Panc1 (cell line): Measurements from ENCODE around the gene CORT. TPM values are rescaled to one million over a fixed set of nuclear protein-coding genes. Genes with fewer than 3 reads are reported as not detected.

Experiments used
- ATAC-seq: fragments of 200-7000 bp; cut with Tn5 transposase; 2 replicates; pipeline ENCODE4 v1.9.1; 2020; ENCODE audit warnings: mild to moderate bottlenecking, moderate library complexity
- BruUV-seq: library from RNA; stranded (reverse); fragments of 400-500 nt; replicated peaks from 2 replicates; lab custom pipeline; 2021; lab: Mats Ljungman, UMichigan
- CTCF ChIA-PET: fragments of 300-600 bp; sonication (Branson Sonifier 250); formaldehyde crosslinking; loops from one replicate; lab custom pipeline; 2022; ENCODE audit warnings: antibody characterized with exemption; lab: Charles Lee
- POLR2A ChIA-PET: fragments of 300-600 bp; sonication (Branson Sonifier 250); formaldehyde crosslinking; loops from one replicate; lab custom pipeline; 2022; ENCODE audit warnings: antibody characterized with exemption; lab: Charles Lee
- DNase-seq: peaks from one replicate; pipeline ENCODE4 v3.0.0-alpha.2; 2010; ENCODE audit warnings: low read depth, low spot score
- H3K27ac ChIP-seq: 2 replicates; pipeline ENCODE4 v1.5.1; 2011; ENCODE audit warnings: mild to moderate bottlenecking, low read length, inconsistent platforms
- H3K27me3 ChIP-seq: fragments of 200-500 bp; sonication (Bioruptor generic); 2 replicates; pipeline ENCODE4 v1.6.0; 2014; ENCODE audit warnings: low read length, inconsistent platforms; ENCODE audit not compliant: control insufficient read depth, insufficient read depth
- H3K36me3 ChIP-seq: fragments of 200-500 bp; sonication (Bioruptor generic); 2 replicates; pipeline ENCODE4 v1.5.1; 2014; ENCODE audit warnings: inconsistent platforms, mild to moderate bottlenecking, low read length, moderate library complexity; ENCODE audit not compliant: control insufficient read depth, insufficient read depth
- H3K4me1 ChIP-seq: 2 replicates; pipeline ENCODE4 v1.5.1; 2011; ENCODE audit warnings: inconsistent platforms, mild to moderate bottlenecking, low read length, moderate library complexity; ENCODE audit not compliant: control insufficient read depth, insufficient read depth
- H3K4me3 ChIP-seq, 2 experiments: 2 replicates each; pipeline ENCODE4 v1.5.1; 2011 to 2012; ENCODE audit warnings: low read depth in 2 of 2, low read length in 2 of 2, mild to moderate bottlenecking in 2 of 2, inconsistent platforms in 1 of 2, moderate library complexity in 1 of 2
- H3K9me3 ChIP-seq: fragments of 200-500 bp; sonication (Bioruptor generic); 2 replicates; pipeline ENCODE4 v1.5.1; 2014; ENCODE audit warnings: low read depth, mild to moderate bottlenecking, inconsistent platforms, low read length, moderate library complexity; ENCODE audit not compliant: control insufficient read depth, insufficient read depth
- POLR2AphosphoS5 ChIP-seq: IDR thresholded peaks from 2 replicates; pipeline ENCODE4 v1.6.1; 2012; ENCODE audit warnings: mild to moderate bottlenecking, low read depth, low read length, moderate library complexity
- SIN3A ChIP-seq: IDR thresholded peaks from 2 replicates; pipeline ENCODE4 v1.6.1; 2012; ENCODE audit warnings: low read depth, mild to moderate bottlenecking, low read length, moderate library complexity, borderline replicate concordance; ENCODE audit not compliant: insufficient read depth
- TCF7L2 ChIP-seq: IDR thresholded peaks from 2 replicates; pipeline ENCODE4 v1.6.1; 2011; ENCODE audit warnings: mild to moderate bottlenecking, low read depth, low read length, inconsistent platforms
- in situ Hi-C: cut with HindIII; loops from 2 replicates; pipeline ENCODE4 v1.10.0; 2016; ENCODE audit warnings: low sequenced_read_pairs, low pct_unique_long_range_greater_than_20kb
- intact Hi-C: fragments of 100-400 bp; cut with micrococcal nuclease; formaldehyde crosslinking; loops from one replicate; pipeline ENCODE4 v1.10.0; 2022; ENCODE audit not compliant: unreplicated experiment
- total RNA-seq: library from RNA; stranded (reverse); gene quantifications from one replicate; pipeline ENCODE4 v1.2.1, GENCODE V29; 2021; ENCODE audit not compliant: unreplicated experiment
- TF ChIP-seq, protein P1 (sequence below): fragments of 450-650 bp; IDR thresholded peaks from 2 replicates; pipeline ENCODE4 v1.5.1; 2017; ENCODE audit warnings: mild to moderate bottlenecking
- TF ChIP-seq, protein P2 (sequence below), 2 experiments: IDR thresholded peaks; 2 replicates each; pipeline ENCODE4 v1.6.1; 2011 to 2012; ENCODE audit warnings: low read depth in 2 of 2, control low read depth in 1 of 2, low read length in 1 of 2, mild to moderate bottlenecking in 1 of 2, moderate library complexity in 1 of 2; ENCODE audit not compliant: insufficient read depth in 1 of 2

CORT gene
- total RNA-seq, 1 experiment from 2014 or later = 0.41 TPM

DNA sequence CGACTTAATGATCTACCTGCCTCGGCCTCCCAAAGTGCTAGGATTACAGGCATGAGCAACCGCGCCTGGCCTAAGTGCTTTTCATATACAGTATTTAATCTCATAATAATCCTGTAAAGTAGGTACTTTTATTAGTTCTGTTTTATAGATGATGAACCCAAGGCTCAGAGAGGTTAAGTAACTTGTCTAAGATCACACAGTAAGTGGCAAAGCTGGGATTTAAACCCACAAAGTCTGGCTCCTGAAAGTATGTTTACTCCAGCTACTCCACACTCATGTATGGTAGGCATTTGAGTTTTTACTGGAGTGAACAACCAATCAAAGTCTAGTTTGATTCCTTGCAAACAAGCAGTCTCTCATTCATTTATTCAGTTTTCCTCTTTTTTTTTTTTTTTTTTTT is 20.2 kb downstream of the CORT start:
- in situ Hi-C loops = no loop called here
- H3K27ac ChIP-seq = no peak overlapping the region
- TF ChIP-seq TCF7L2 (no peak), POLR2AphosphoS5 (no peak)
- TF ChIP-seq, protein P1, sequence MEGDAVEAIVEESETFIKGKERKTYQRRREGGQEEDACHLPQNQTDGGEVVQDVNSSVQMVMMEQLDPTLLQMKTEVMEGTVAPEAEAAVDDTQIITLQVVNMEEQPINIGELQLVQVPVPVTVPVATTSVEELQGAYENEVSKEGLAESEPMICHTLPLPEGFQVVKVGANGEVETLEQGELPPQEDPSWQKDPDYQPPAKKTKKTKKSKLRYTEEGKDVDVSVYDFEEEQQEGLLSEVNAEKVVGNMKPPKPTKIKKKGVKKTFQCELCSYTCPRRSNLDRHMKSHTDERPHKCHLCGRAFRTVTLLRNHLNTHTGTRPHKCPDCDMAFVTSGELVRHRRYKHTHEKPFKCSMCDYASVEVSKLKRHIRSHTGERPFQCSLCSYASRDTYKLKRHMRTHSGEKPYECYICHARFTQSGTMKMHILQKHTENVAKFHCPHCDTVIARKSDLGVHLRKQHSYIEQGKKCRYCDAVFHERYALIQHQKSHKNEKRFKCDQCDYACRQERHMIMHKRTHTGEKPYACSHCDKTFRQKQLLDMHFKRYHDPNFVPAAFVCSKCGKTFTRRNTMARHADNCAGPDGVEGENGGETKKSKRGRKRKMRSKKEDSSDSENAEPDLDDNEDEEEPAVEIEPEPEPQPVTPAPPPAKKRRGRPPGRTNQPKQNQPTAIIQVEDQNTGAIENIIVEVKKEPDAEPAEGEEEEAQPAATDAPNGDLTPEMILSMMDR = no peak
- TF ChIP-seq, protein P2, sequence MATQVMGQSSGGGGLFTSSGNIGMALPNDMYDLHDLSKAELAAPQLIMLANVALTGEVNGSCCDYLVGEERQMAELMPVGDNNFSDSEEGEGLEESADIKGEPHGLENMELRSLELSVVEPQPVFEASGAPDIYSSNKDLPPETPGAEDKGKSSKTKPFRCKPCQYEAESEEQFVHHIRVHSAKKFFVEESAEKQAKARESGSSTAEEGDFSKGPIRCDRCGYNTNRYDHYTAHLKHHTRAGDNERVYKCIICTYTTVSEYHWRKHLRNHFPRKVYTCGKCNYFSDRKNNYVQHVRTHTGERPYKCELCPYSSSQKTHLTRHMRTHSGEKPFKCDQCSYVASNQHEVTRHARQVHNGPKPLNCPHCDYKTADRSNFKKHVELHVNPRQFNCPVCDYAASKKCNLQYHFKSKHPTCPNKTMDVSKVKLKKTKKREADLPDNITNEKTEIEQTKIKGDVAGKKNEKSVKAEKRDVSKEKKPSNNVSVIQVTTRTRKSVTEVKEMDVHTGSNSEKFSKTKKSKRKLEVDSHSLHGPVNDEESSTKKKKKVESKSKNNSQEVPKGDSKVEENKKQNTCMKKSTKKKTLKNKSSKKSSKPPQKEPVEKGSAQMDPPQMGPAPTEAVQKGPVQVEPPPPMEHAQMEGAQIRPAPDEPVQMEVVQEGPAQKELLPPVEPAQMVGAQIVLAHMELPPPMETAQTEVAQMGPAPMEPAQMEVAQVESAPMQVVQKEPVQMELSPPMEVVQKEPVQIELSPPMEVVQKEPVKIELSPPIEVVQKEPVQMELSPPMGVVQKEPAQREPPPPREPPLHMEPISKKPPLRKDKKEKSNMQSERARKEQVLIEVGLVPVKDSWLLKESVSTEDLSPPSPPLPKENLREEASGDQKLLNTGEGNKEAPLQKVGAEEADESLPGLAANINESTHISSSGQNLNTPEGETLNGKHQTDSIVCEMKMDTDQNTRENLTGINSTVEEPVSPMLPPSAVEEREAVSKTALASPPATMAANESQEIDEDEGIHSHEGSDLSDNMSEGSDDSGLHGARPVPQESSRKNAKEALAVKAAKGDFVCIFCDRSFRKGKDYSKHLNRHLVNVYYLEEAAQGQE (IDR thresholded peaks at IDR 0.05; ENCODE audit: insufficient read depth in 1 of 2, low read depth in 2 of 2, low read length in 1 of 2) = no peak
- BruUV-seq = TSS peak; percentile 29
- POLR2A ChIA-PET = no interaction called here
- ATAC-seq (no peak), DNase-seq (no peak)
- H3K27me3 ChIP-seq = no peaks in the 10 kb centered on the region
- peaks cover 5% of the 10 kb centered on the region; the same call in 1 of the 2 replicates for H3K4me1 ChIP-seq
- H3K4me3 ChIP-seq = no peak overlapping the region
- intact Hi-C loops = no loop called here
- H3K9me3 ChIP-seq = no peaks in the 10 kb centered on the region
- CTCF ChIA-PET = no interaction called here
- H3K36me3 ChIP-seq = peaks cover 7% of the 10 kb centered on the region

GRCh38 chr1:10471411-10472219 is 21.8 kb downstream of the CORT start:
- H3K36me3 ChIP-seq = peaks cover 7% of the 10 kb centered on the region
- H3K27me3 ChIP-seq = no peaks in the 10 kb centered on the region
- peak overlapping the region; percentile 83 for H3K27ac ChIP-seq
- no peak; the same call in 1 of the 2 replicates for ATAC-seq
- H3K4me1 ChIP-seq = peaks cover 15% of the 10 kb centered on the region
- TSS peak; percentile 88 for BruUV-seq
- POLR2A ChIA-PET = no interaction called here
- intact Hi-C loops = no loop called here
- peak overlapping the region; percentile 73 to 86 for H3K4me3 ChIP-seq
- in situ Hi-C loops = no loop called here
- CTCF ChIA-PET = no interaction called here
- H3K9me3 ChIP-seq = no peaks in the 10 kb centered on the region
- DNase-seq = no peak
- TF ChIP-seq POLR2AphosphoS5 (no peak), SIN3A (no peak), TCF7L2 (no peak)
- TF ChIP-seq, protein P2 (IDR thresholded peaks at IDR 0.05; ENCODE audit: insufficient read depth in 1 of 2, low read depth in 2 of 2, low read length in 1 of 2) = no peak
- TF ChIP-seq, protein P1 = no peak
